Stimulated activated CD4-positive, alpha-beta T cell treated with anti-CD3 and anti-CD28 coated beads, Interleukin-1b, Interleukin-23, amount 100 ng/mL, for 4 hours (primary cell): ENCODE measurements around the gene U2AF2.

Experiments
- DNase-seq, 2 donors: peaks; one replicate each; pipeline ENCODE4 v3.0.0-alpha.2; 2020; ENCODE audit warnings: low read depth in 2 of 2

Gene U2AF2

GRCh38 chr19:55689411-55690108 lies 34.7 kb downstream of the U2AF2 start:
- DNase-seq: no peak

GRCh38 chr19:55690109-55690768 lies 35.4 kb downstream of the U2AF2 start:
- no peak for DNase-seq

GRCh38 chr19:55690769-55691545 lies 36.1 kb downstream of the U2AF2 start:
- DNase-seq: no peak

GRCh38 chr19:55691561-55692481 lies 37.0 kb downstream of the U2AF2 start:
- DNase-seq: no peak

GRCh38 chr19:55692681-55693081 lies 37.8 kb downstream of the U2AF2 start:
- no peak for DNase-seq

GRCh38 chr19:55693336-55693974 lies 38.6 kb downstream of the U2AF2 start:
- DNase-seq: no peak

- DNase-seq: no peak
These were observed 39.4 kb downstream of the U2AF2 start for GRCh38 chr19:55694241-55694655.

GRCh38 chr19:55694656-55695491 lies 40.0 kb downstream of the U2AF2 start:
- no peak for DNase-seq

- no peak for DNase-seq
These were observed 40.9 kb downstream of the U2AF2 start for GRCh38 chr19:55695511-55696290.

GRCh38 chr19:55696301-55697068 lies 41.6 kb downstream of the U2AF2 start:
- DNase-seq: no peak

- no peak for DNase-seq
These were observed 42.2 kb downstream of the U2AF2 start for GRCh38 chr19:55697069-55697440.

- no peak for DNase-seq
These were observed 42.9 kb downstream of the U2AF2 start for GRCh38 chr19:55697698-55698097.

GRCh38 chr19:55698256-55698655 lies 43.4 kb downstream of the U2AF2 start:
- no peak for DNase-seq

- no peak for DNase-seq
These were observed 44.4 kb downstream of the U2AF2 start for GRCh38 chr19:55699221-55699620.

- DNase-seq: no peak
These were observed 46.0 kb downstream of the U2AF2 start for GRCh38 chr19:55700813-55701212.

- DNase-seq: no peak
These were observed 47.3 kb downstream of the U2AF2 start for GRCh38 chr19:55702131-55702627.

GRCh38 chr19:55703790-55704215 lies 49.0 kb downstream of the U2AF2 start:
- DNase-seq: peak; percentile 28 to 41

- no peak for DNase-seq
These were observed 49.8 kb downstream of the U2AF2 start for GRCh38 chr19:55704494-55705245.
